Measurements from ENCODE around the gene DYNC1I1. TPM values are rescaled to one million over a fixed set of nuclear protein-coding genes. Genes with fewer than 3 reads are reported as not detected.
"Not testable (repeated sequence)": the region's sequence is repeated elsewhere in the genome, so short reads cannot be mapped to it uniquely, and the experiment has no call there.

The DYNC1I1 gene
- total RNA-seq, 1 donor from 2014 or later, result 2.3 TPM

DNA sequence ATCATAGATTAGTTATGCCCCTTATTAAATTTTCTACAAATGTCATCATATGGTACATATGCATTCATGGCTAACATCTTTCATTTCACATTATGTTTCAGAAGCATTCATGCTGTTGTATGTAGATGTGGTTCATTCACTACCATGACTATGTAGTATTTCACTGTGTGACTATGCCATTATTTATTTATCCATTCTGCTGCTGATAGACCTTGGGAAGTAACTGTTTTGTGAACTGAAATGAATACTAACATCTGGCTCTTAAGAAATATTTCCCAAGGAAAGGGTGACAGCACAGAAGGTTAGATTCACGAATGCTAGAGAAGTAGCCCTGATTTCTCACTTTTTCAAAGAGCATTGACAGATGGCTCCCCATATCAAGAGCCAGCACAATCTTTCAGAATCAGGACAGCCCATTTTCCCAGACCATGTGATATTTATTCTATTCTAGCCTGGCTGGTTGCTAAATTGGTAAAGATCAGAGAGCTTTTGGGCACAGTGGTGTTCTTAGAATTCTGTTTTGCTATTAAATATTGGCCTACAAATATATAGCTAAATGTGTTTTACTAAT is 157.4 kb downstream of the DYNC1I1 start:
- H3K27me3 ChIP-seq, result no peaks in the 10 kb centered on the region
- intact Hi-C loops (cut with DNase I), result no loop called here
- ATAC-seq, result no peak
- H3K4me3 ChIP-seq, result no peak overlapping the region
- no peaks in the 10 kb centered on the region for H3K9me3 ChIP-seq
- no peaks in the 10 kb centered on the region for H3K4me1 ChIP-seq
- H3K27ac ChIP-seq, result no peak overlapping the region
- DNase-seq, result no peak
- TF ChIP-seq CTCF (IDR thresholded peaks at IDR 0.05), result no peak
- H3K36me3 ChIP-seq, result no peaks in the 10 kb centered on the region

- no peak for ATAC-seq
- intact Hi-C loops (cut with DNase I), result no loop called here
- H3K27ac ChIP-seq, result no peak overlapping the region
- no peak for DNase-seq
- no peak overlapping the region for H3K4me3 ChIP-seq
- H3K36me3 ChIP-seq, result no peaks in the 10 kb centered on the region
- H3K27me3 ChIP-seq, result peaks cover 3% of the 10 kb centered on the region
- no peaks in the 10 kb centered on the region for H3K4me1 ChIP-seq
- TF ChIP-seq CTCF (IDR thresholded peaks at IDR 0.05), result no peak
- H3K9me3 ChIP-seq, result no peaks in the 10 kb centered on the region
These were observed 159.3 kb downstream of the DYNC1I1 start for GRCh38 chr7:95931460-95932232.

GRCh38 chr7:95933618-95934017 is 161.3 kb downstream of the DYNC1I1 start:
- H3K27ac ChIP-seq, result no peak overlapping the region

DNA sequence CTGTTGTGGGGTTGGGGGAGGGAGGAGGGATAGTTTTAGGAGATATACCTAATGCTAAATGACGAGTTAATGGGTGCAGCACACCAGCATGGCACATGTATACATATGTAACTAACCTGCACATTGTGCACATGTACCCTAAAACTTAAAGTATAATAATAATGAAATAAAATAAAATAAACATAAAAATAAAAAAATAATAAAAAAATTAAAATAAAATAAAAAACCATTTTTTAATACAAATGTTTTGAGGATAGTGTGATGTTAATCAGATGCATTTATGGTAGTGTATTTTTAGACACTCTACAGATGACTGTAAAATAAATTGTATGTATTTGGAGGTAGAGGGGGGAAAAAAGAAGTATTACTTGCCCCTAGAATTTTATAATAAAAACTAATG is 172.5 kb downstream of the DYNC1I1 start:
- H3K27me3 ChIP-seq; H3K27ac ChIP-seq; intact Hi-C loops (cut with DNase I); H3K9me3 ChIP-seq; H3K36me3 ChIP-seq; DNase-seq; H3K4me3 ChIP-seq; H3K4me1 ChIP-seq; ATAC-seq: not testable (repeated sequence)

More at GRCh38 chr7:95933618-95934017, 161.3 kb downstream of the DYNC1I1 start:
- no peaks in the 10 kb centered on the region for H3K36me3 ChIP-seq
- TF ChIP-seq CTCF (IDR thresholded peaks at IDR 0.05), result no peak
- no peak overlapping the region for H3K4me3 ChIP-seq
- H3K4me1 ChIP-seq, result no peaks in the 10 kb centered on the region
- no peaks in the 10 kb centered on the region for H3K9me3 ChIP-seq
- H3K27me3 ChIP-seq, result peaks cover 3% of the 10 kb centered on the region
- ATAC-seq (no peak), DNase-seq (no peak)
- intact Hi-C loops (cut with DNase I), result no loop called here

DNA sequence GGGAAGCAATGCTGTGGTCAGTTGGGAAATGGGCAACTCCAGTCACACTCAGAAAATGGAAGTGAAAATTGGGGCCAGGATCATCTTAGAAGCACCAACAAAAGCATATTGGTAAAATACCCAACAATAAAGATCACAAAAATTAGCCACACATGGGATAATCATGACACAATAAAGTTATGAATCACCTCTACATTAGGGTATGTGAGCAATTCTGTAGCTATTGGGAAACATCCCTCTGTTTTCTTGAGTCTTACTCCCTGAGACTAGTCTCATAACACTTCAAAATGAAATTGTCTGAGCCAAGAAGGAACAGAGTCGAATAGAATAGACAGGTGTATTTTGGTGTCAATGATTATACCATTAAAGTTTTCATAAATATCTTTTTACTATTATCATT is 178.3 kb downstream of the DYNC1I1 start:
- Histone ChIP-seq H3K36me3 (no peaks in the 10 kb centered on the region), H3K27ac (no peak overlapping the region), H3K9me3 (no peaks in the 10 kb centered on the region), H3K4me1 (no peaks in the 10 kb centered on the region), H3K27me3 (no peaks in the 10 kb centered on the region), H3K4me3 (no peak overlapping the region)
- intact Hi-C loops (cut with DNase I), result no loop called here
- no peak for DNase-seq
- no peak for ATAC-seq
- TF ChIP-seq CTCF (IDR thresholded peaks at IDR 0.05), result no peak

DNA sequence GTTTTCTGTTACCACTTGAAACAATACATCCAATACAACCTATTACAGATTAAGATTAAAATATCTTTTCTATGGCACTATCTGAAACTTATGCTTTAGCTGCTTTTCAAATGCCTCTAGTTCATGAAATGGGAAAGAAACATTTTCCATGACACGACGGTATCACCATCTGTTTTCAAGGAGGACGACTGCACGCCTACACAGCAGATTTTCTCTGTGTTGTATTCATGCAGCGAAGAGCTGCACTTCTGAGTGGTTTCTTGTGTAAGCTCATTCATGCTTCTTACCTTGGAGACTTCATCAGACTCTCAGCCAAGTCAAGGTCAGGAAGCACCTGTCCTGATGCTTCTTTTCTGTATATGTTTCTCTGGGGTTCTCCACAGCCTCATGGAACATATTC is 179.2 kb downstream of the DYNC1I1 start:
- Histone ChIP-seq H3K36me3 (no peaks in the 10 kb centered on the region), H3K27me3 (no peaks in the 10 kb centered on the region), H3K4me3 (no peak overlapping the region), H3K9me3 (no peaks in the 10 kb centered on the region), H3K4me1 (no peaks in the 10 kb centered on the region), H3K27ac (no peak overlapping the region)
- TF ChIP-seq CTCF (IDR thresholded peaks at IDR 0.05), result no peak
- ATAC-seq (no peak), DNase-seq (no peak)
- intact Hi-C loops (cut with DNase I), result no loop called here
